ENCODE results near the gene MOGAT2. TPM values are rescaled to one million over a fixed set of nuclear protein-coding genes. Genes with fewer than 3 reads are reported as not detected.

Gene MOGAT2
- not detected in 2 replicates for total RNA-seq

GRCh38 chr11:75717608-75718418, at the start of gene MOGAT2:
Gene MOGAT2, plus strand, starts transcription at chr11:75717838. Its CDS starts 51 bp downstream, at chr11:75717889.

GRCh38 chr11:75668451-75669297, 49.0 kb upstream of the MOGAT2 start, which contains the start of gene MAP6:
Gene MAP6, minus strand, starts transcription at chr11:75669038. Its CDS starts 669 bp downstream, at chr11:75668369.

GRCh38 chr11:75768112-75768908, 50.7 kb downstream of the MOGAT2 start, which contains the start of gene DGAT2:
Gene DGAT2, plus strand, starts transcription at chr11:75768778. Its CDS starts 214 bp downstream, at chr11:75768992.

Small RNA genes lying within 50 kb of the gene (small RNA-seq; reads per million reads assigned to genes)
- not detected for gene RN7SL786P

Other genes with a start within 250 kb of the MOGAT2 start
- gene GDPD5, start 191.9 kb upstream of the MOGAT2 start, total RNA-seq = 36.4 and 49.7 TPM in 2 replicates
- 431 and 443 TPM in 2 replicates for gene SERPINH1, start 155.6 kb upstream of the MOGAT2 start, total RNA-seq
- 0.27 and 0.36 TPM in 2 replicates for gene MAP6, start 48.8 kb upstream of the MOGAT2 start, total RNA-seq
- gene DGAT2, start 50.9 kb downstream of the MOGAT2 start, total RNA-seq = 1.9 and 2.1 TPM in 2 replicates
- gene UVRAG, start 97.4 kb downstream of the MOGAT2 start, total RNA-seq = 102 and 106 TPM in 2 replicates